MM.1S (cell line): ENCODE measurements around the gene FBXL5.

Experiments used
- DNase-seq: peaks from one replicate; pipeline ENCODE4 v3.0.0-alpha.2; 2015
- H2AFZ ChIP-seq: fragments of 300-600 bp; sonication (generic); 2 replicates; pipeline ENCODE4 v1.6.0; 2016; ENCODE audit warnings: antibody characterized with exemption, low read length
- H3F3A ChIP-seq: fragments of 300-600 bp; sonication (generic); 2 replicates; pipeline ENCODE4 v1.6.1; 2016; ENCODE audit warnings: mild to moderate bottlenecking, antibody characterized with exemption, low read length, moderate library complexity, mixed read lengths; ENCODE audit not compliant: insufficient read depth
- H3K27ac ChIP-seq: fragments of 300-600 bp; sonication (generic); 2 replicates; pipeline ENCODE4 v1.5.1; 2016; ENCODE audit warnings: mild to moderate bottlenecking, low read length
- H3K27me3 ChIP-seq: fragments of 300-600 bp; sonication (generic); replicated peaks from 2 replicates; pipeline ENCODE4 v1.6.0; 2016; ENCODE audit warnings: low read length; ENCODE audit not compliant: insufficient read depth
- H3K36me3 ChIP-seq: fragments of 300-600 bp; sonication (generic); replicated peaks from 2 replicates; pipeline ENCODE4 v1.6.1; 2016; ENCODE audit warnings: mild to moderate bottlenecking, low read length, mixed read lengths; ENCODE audit not compliant: insufficient read depth
- H3K4me1 ChIP-seq: fragments of 300-600 bp; sonication (generic); 2 replicates; pipeline ENCODE4 v1.6.1; 2016; ENCODE audit warnings: low read length, mixed read lengths
- H3K4me2 ChIP-seq: fragments of 300-600 bp; sonication (generic); 2 replicates; pipeline ENCODE4 v1.6.0; 2016; ENCODE audit warnings: low read depth, low read length
- H3K4me3 ChIP-seq: fragments of 300-600 bp; sonication (generic); 2 replicates; pipeline ENCODE4 v1.5.1; 2016; ENCODE audit warnings: low read length, mixed read lengths
- H3K79me2 ChIP-seq: fragments of 300-600 bp; sonication (generic); 2 replicates; pipeline ENCODE4 v1.6.1; 2016; ENCODE audit warnings: mixed run types, low read length, mixed read lengths
- H3K9ac ChIP-seq: fragments of 300-600 bp; sonication (generic); 2 replicates; pipeline ENCODE4 v1.6.1; 2016; ENCODE audit warnings: low read length, mixed read lengths
- H3K9me2 ChIP-seq: fragments of 300-600 bp; sonication (generic); replicated peaks from 2 replicates; pipeline ENCODE4 v1.6.1; 2016; ENCODE audit warnings: mild to moderate bottlenecking, low read length, mixed read lengths; ENCODE audit not compliant: insufficient read depth
- H3K9me3 ChIP-seq: fragments of 300-600 bp; sonication (generic); replicated peaks from 2 replicates; pipeline ENCODE4 v1.6.1; 2016; ENCODE audit warnings: mild to moderate bottlenecking, low read length, mixed read lengths; ENCODE audit not compliant: insufficient read depth
- H4K20me1 ChIP-seq: fragments of 300-600 bp; sonication (generic); 2 replicates; pipeline ENCODE4 v1.6.1; 2016; ENCODE audit warnings: mild to moderate bottlenecking, low read length, moderate library complexity, mixed read lengths; ENCODE audit not compliant: insufficient read depth
- CTCF ChIP-seq: fragments of 300-600 bp; sonication (generic); IDR thresholded peaks from 2 replicates; pipeline ENCODE4 v1.5.1; 2016; ENCODE audit warnings: antibody characterized with exemption, low read length, mixed read lengths
- EZH2 ChIP-seq: fragments of 300-600 bp; sonication (generic); optimal IDR thresholded peaks from 2 replicates; pipeline ENCODE3; 2017; ENCODE audit warnings: low read depth, mild to moderate bottlenecking, antibody characterized with exemption, low read length, mixed read lengths
- EZH2phosphoT487 ChIP-seq: fragments of 300-600 bp; sonication (generic); IDR thresholded peaks from 2 replicates; pipeline ENCODE4 v1.6.1; 2018; ENCODE audit warnings: antibody characterized with exemption, low read length

Gene FBXL5

GRCh38 chr4:15569746-15570145, 85.4 kb downstream of the FBXL5 start:
- no peaks in the 10 kb centered on the region for H4K20me1 ChIP-seq
- no peaks in the 10 kb centered on the region for H3K27me3 ChIP-seq
- no peaks in the 10 kb centered on the region for H3K4me1 ChIP-seq
- no peak overlapping the region for H3K4me2 ChIP-seq
- no peak overlapping the region for H3K27ac ChIP-seq
- no peaks in the 10 kb centered on the region for H3K9me3 ChIP-seq
- no peaks in the 10 kb centered on the region for H3K36me3 ChIP-seq
- no peaks in the 10 kb centered on the region for H3K9me2 ChIP-seq
- H3K79me2 ChIP-seq = no peaks in the 10 kb centered on the region
- H2AFZ ChIP-seq = no peak overlapping the region
- H3K4me3 ChIP-seq = no peak overlapping the region
- H3F3A ChIP-seq = no peaks in the 10 kb centered on the region
- no peak overlapping the region for H3K9ac ChIP-seq
- DNase-seq = no peak
- TF ChIP-seq CTCF (no peak), EZH2phosphoT487 (no peak), EZH2 (no peak)

- Histone ChIP-seq H3K4me1 (no peaks in the 10 kb centered on the region), H3K27ac (no peak overlapping the region), H3K4me2 (no peak overlapping the region), H3K9me2 (no peaks in the 10 kb centered on the region), H3K36me3 (no peaks in the 10 kb centered on the region), H3K27me3 (no peaks in the 10 kb centered on the region), H3F3A (no peaks in the 10 kb centered on the region), H3K9me3 (no peaks in the 10 kb centered on the region), H3K9ac (no peak overlapping the region), H2AFZ (no peak overlapping the region), H4K20me1 (no peaks in the 10 kb centered on the region), H3K79me2 (no peaks in the 10 kb centered on the region), H3K4me3 (no peak overlapping the region)
- no peak for TF ChIP-seq EZH2
- TF ChIP-seq EZH2phosphoT487 = no peak
- TF ChIP-seq CTCF = no peak
- DNase-seq = no peak
Measured at GRCh38 chr4:15568821-15569220, 86.3 kb downstream of the FBXL5 start.

- Histone ChIP-seq H3K27ac (no peak overlapping the region), H3K79me2 (no peaks in the 10 kb centered on the region), H3K4me3 (no peak overlapping the region), H3K9ac (no peak overlapping the region), H3K9me3 (no peaks in the 10 kb centered on the region), H3K9me2 (no peaks in the 10 kb centered on the region), H3K27me3 (no peaks in the 10 kb centered on the region), H3F3A (no peaks in the 10 kb centered on the region), H4K20me1 (no peaks in the 10 kb centered on the region), H3K36me3 (no peaks in the 10 kb centered on the region), H2AFZ (no peak overlapping the region), H3K4me2 (no peak overlapping the region), H3K4me1 (no peaks in the 10 kb centered on the region)
- no peak for TF ChIP-seq CTCF
- DNase-seq = no peak
Measured at GRCh38 chr4:15563871-15564270, 91.3 kb downstream of the FBXL5 start.

- Histone ChIP-seq H3F3A (no peaks in the 10 kb centered on the region), H3K27ac (no peak overlapping the region), H3K4me1 (no peaks in the 10 kb centered on the region), H3K9ac (no peak overlapping the region), H4K20me1 (no peaks in the 10 kb centered on the region), H3K4me3 (no peak overlapping the region), H2AFZ (no peak overlapping the region), H3K27me3 (no peaks in the 10 kb centered on the region), H3K4me2 (no peak overlapping the region), H3K36me3 (no peaks in the 10 kb centered on the region), H3K9me2 (no peaks in the 10 kb centered on the region), H3K79me2 (no peaks in the 10 kb centered on the region), H3K9me3 (no peaks in the 10 kb centered on the region)
- no peak for DNase-seq
- no peak for TF ChIP-seq EZH2
- TF ChIP-seq EZH2phosphoT487 = no peak
- no peak for TF ChIP-seq CTCF
Measured at GRCh38 chr4:15562623-15563022, 92.5 kb downstream of the FBXL5 start.
